K562 (cell line): ENCODE measurements around the gene HPD. TPM values are rescaled to one million over a fixed set of nuclear protein-coding genes. Genes with fewer than 3 reads are reported as not detected.
A peak's percentile ranks its signal among the peaks of the same experiment; 100 is the strongest.

Experiments used
- ARID2 ChIP-seq: fragments of 450-650 bp; IDR thresholded peaks from 2 replicates; pipeline ENCODE4 v1.6.1; 2017; ENCODE audit warnings: antibody characterized with exemption, mild to moderate bottlenecking
- EP300 ChIP-seq: IDR thresholded peaks from 2 replicates; pipeline ENCODE4 v1.6.1; 2012; ENCODE audit warnings: low read length, improper control_type of control experiment
- IRF2 ChIP-seq: sonication (generic); formaldehyde crosslinking; IDR thresholded peaks from 2 replicates; pipeline ENCODE4 v1.8.1; 2022; ENCODE audit warnings: mild to moderate bottlenecking, missing genetic modification reagents
- NFE2 ChIP-seq: IDR thresholded peaks from 2 replicates; pipeline ENCODE4 v1.6.1; 2014; ENCODE audit warnings: antibody characterized with exemption, low read depth
- NFIC ChIP-seq: fragments of 450-650 bp; IDR thresholded peaks from 2 replicates; pipeline ENCODE4 v1.6.1; 2017; ENCODE audit warnings: mild to moderate bottlenecking, inconsistent platforms
- STAT5B ChIP-seq: fragments of 250-450 bp; sonication (Bioruptor Pico); IDR thresholded peaks from 2 replicates; pipeline ENCODE4 v1.8.0; 2021; ENCODE audit warnings: mild to moderate bottlenecking, inconsistent platforms
- ZBTB8A ChIP-seq: fragments of 450-650 bp; IDR thresholded peaks from 2 replicates; pipeline ENCODE4 v1.6.1; 2018; ENCODE audit warnings: mild to moderate bottlenecking, moderate library complexity; ENCODE audit not compliant: partially characterized antibody
- polyA plus RNA-seq, 8 experiments: library from polyadenylated mRNA; depleted of rRNA in 4 of 8; stranded (reverse) in 5 of 8; unstranded in 3 of 8; fragments of >200 nt; fragmentation: Nextera tagmentation in 2 of 8; fragmentation: Illumina TruSeq in 1 of 8; extraction: Ambion mirVana in 2 of 8; extraction: Trizol in 1 of 8; gene quantifications; 2 replicates each; pipeline versions ENCODE4 v1.2.1 to v1.2.3, GENCODE V29; 2011 to 2014; ENCODE audit warnings: inconsistent platforms in 1 of 8, missing spikeins in 1 of 8
- total RNA-seq, 7 experiments: library from RNA; depleted of rRNA in 6 of 7; stranded (reverse); fragments of >200 nt in 6 of 7; fragmentation: Illumina TruSeq in 2 of 7; extraction: Trizol in 2 of 7; gene quantifications; 2 replicates each; pipeline versions ENCODE4 v1.2.1 to v1.2.3, GENCODE V29; 2011 to 2021; ENCODE audit warnings: low replicate concordance in 1 of 7
- TF ChIP-seq, protein P1 (sequence below): sonication (generic); formaldehyde crosslinking; IDR thresholded peaks from 2 replicates; pipeline ENCODE4 v1.8.1; 2022; ENCODE audit warnings: missing genetic modification reagents
- TF ChIP-seq, protein P2 (sequence below): fragments of 250-450 bp; sonication (Bioruptor Pico); IDR thresholded peaks from 2 replicates; pipeline ENCODE4 v1.4.0; 2020
- TF ChIP-seq, protein P3 (sequence below), 2 experiments: fragments of 450-650 bp in 1 of 2; sonication (generic) in 1 of 2; formaldehyde crosslinking in 1 of 2; IDR thresholded peaks; 2 replicates each; pipeline versions ENCODE4 v1.7.1 to v1.9.0; 2016 to 2022; ENCODE audit warnings: inconsistent platforms in 1 of 2, mild to moderate bottlenecking in 1 of 2, missing genetic modification reagents in 1 of 2

HPD gene
- total and polyA plus RNA-seq, 9 of the 15 experiments (the other 6 are each of a cell fraction or from before 2014, with no cell fraction given): 0.06 to 0.29 (median 0.07) TPM; not detected in 4

DNA sequence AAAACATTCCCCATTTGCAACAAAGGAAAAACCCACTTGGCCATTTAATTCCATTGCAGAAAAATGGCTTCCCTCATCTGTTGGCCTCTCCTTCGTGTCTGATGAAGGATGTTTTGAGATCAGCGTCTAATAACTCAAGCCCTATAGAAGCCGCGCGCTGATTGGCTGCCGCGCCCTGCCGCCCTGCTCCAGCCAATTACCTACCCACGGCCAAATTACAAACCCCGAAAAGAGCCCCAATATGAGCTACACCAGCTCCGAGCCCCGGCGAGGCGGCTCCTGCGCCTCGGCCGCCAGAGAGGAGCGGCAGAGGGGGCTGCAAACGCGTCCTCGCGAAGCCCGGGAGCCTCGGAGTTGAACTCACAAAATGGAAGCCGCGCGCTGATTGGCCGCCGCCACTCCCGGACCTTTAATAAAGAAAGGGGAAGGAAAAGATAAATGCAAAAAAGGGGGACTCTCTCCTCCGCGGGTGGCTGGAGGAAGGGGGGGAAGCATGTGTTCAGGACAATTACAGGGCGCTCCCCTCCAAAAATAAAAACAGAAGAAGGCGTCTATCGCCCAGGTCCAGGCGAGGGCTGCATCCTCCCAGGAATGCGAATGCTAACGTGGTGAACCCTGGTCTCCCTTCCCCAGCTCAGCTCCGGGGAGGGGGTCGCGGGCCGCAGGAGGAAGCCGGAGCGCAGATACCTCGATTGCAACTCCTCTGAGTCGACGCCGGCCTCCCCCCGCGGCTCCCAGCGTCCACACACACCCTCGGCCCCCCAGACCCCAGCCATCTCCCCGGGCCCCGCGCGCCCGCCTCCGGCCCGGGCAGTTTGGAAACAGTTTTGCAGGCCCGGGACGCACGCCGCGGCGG is 55.6 kb downstream of the HPD start (continued):
- TF ChIP-seq, protein P1, sequence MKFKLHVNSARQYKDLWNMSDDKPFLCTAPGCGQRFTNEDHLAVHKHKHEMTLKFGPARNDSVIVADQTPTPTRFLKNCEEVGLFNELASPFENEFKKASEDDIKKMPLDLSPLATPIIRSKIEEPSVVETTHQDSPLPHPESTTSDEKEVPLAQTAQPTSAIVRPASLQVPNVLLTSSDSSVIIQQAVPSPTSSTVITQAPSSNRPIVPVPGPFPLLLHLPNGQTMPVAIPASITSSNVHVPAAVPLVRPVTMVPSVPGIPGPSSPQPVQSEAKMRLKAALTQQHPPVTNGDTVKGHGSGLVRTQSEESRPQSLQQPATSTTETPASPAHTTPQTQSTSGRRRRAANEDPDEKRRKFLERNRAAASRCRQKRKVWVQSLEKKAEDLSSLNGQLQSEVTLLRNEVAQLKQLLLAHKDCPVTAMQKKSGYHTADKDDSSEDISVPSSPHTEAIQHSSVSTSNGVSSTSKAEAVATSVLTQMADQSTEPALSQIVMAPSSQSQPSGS: no peak
- no peak; the same call in 1 of the 2 replicates for TF ChIP-seq NFIC
- TF ChIP-seq EP300: no peak
- TF ChIP-seq STAT5B: no peak
- TF ChIP-seq, protein P2, sequence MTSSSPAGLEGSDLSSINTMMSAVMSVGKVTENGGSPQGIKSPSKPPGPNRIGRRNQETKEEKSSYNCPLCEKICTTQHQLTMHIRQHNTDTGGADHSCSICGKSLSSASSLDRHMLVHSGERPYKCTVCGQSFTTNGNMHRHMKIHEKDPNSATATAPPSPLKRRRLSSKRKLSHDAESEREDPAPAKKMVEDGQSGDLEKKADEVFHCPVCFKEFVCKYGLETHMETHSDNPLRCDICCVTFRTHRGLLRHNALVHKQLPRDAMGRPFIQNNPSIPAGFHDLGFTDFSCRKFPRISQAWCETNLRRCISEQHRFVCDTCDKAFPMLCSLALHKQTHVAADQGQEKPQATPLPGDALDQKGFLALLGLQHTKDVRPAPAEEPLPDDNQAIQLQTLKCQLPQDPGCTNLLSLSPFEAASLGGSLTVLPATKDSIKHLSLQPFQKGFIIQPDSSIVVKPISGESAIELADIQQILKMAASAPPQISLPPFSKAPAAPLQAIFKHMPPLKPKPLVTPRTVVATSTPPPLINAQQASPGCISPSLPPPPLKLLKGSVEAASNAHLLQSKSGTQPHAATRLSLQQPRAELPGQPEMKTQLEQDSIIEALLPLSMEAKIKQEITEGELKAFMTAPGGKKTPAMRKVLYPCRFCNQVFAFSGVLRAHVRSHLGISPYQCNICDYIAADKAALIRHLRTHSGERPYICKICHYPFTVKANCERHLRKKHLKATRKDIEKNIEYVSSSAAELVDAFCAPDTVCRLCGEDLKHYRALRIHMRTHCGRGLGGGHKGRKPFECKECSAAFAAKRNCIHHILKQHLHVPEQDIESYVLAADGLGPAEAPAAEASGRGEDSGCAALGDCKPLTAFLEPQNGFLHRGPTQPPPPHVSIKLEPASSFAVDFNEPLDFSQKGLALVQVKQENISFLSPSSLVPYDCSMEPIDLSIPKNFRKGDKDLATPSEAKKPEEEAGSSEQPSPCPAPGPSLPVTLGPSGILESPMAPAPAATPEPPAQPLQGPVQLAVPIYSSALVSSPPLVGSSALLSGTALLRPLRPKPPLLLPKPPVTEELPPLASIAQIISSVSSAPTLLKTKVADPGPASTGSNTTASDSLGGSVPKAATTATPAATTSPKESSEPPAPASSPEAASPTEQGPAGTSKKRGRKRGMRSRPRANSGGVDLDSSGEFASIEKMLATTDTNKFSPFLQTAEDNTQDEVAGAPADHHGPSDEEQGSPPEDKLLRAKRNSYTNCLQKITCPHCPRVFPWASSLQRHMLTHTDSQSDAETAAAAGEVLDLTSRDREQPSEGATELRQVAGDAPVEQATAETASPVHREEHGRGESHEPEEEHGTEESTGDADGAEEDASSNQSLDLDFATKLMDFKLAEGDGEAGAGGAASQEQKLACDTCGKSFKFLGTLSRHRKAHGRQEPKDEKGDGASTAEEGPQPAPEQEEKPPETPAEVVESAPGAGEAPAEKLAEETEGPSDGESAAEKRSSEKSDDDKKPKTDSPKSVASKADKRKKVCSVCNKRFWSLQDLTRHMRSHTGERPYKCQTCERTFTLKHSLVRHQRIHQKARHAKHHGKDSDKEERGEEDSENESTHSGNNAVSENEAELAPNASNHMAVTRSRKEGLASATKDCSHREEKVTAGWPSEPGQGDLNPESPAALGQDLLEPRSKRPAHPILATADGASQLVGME: 0 out of 2 replicates have a peak, but pooled peaks have one; percentile 5
- TF ChIP-seq IRF2: no peak
- no peak for TF ChIP-seq ZBTB8A
- TF ChIP-seq NFE2: 0 out of 2 replicates have a peak, but pooled peaks have one; percentile 4
- TF ChIP-seq ARID2: no peak
- TF ChIP-seq, protein P3, sequence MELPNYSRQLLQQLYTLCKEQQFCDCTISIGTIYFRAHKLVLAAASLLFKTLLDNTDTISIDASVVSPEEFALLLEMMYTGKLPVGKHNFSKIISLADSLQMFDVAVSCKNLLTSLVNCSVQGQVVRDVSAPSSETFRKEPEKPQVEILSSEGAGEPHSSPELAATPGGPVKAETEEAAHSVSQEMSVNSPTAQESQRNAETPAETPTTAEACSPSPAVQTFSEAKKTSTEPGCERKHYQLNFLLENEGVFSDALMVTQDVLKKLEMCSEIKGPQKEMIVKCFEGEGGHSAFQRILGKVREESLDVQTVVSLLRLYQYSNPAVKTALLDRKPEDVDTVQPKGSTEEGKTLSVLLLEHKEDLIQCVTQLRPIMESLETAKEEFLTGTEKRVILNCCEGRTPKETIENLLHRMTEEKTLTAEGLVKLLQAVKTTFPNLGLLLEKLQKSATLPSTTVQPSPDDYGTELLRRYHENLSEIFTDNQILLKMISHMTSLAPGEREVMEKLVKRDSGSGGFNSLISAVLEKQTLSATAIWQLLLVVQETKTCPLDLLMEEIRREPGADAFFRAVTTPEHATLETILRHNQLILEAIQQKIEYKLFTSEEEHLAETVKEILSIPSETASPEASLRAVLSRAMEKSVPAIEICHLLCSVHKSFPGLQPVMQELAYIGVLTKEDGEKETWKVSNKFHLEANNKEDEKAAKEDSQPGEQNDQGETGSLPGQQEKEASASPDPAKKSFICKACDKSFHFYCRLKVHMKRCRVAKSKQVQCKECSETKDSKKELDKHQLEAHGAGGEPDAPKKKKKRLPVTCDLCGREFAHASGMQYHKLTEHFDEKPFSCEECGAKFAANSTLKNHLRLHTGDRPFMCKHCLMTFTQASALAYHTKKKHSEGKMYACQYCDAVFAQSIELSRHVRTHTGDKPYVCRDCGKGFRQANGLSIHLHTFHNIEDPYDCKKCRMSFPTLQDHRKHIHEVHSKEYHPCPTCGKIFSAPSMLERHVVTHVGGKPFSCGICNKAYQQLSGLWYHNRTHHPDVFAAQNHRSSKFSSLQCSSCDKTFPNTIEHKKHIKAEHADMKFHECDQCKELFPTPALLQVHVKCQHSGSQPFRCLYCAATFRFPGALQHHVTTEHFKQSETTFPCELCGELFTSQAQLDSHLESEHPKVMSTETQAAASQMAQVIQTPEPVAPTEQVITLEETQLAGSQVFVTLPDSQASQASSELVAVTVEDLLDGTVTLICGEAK (IDR thresholded peaks at IDR 0.05): no peak
- TF ChIP-seq, protein P3 (CRISPR knock-in tag; IDR thresholded peaks at IDR 0.05): 0 out of 2 replicates have a peak, but pooled peaks have one; percentile 4
